K562 (cell line): ENCODE results near the gene FMOD. TPM values are rescaled to one million over a fixed set of nuclear protein-coding genes. Genes with fewer than 3 reads are reported as not detected.

ENCODE experiments used
- DEAF1 ChIP-seq: fragments of 450-650 bp; formaldehyde crosslinking; IDR thresholded peaks from 2 replicates; pipeline ENCODE4 v1.4.0; 2020; ENCODE audit warnings: mild to moderate bottlenecking, moderate library complexity
- HDAC3 ChIP-seq: fragments of 450-650 bp; IDR thresholded peaks from 2 replicates; pipeline ENCODE4 v1.6.1; 2018; ENCODE audit warnings: borderline replicate concordance, mild to moderate bottlenecking, moderate library complexity; ENCODE audit not compliant: partially characterized antibody
- KDM5B ChIP-seq: fragments of 200-600 bp; sonication (generic); IDR thresholded peaks from 2 replicates; pipeline ENCODE4 v1.6.1; 2012; ENCODE audit warnings: low read depth, mild to moderate bottlenecking, moderate library complexity, low read length, control low read depth, inconsistent platforms; ENCODE audit not compliant: insufficient replicate concordance
- NCOA4 ChIP-seq: fragments of 450-650 bp; IDR thresholded peaks from 2 replicates; pipeline ENCODE4 v1.6.1; 2018; ENCODE audit warnings: mild to moderate bottlenecking; ENCODE audit not compliant: partially characterized antibody
- NFRKB ChIP-seq: fragments of 450-650 bp; IDR thresholded peaks from 2 replicates; pipeline ENCODE4 v1.6.1; 2016; ENCODE audit warnings: low read depth
- POLR2G ChIP-seq: fragments of 200-400 bp; formaldehyde crosslinking; IDR thresholded peaks from 2 replicates; pipeline ENCODE4 v1.6.1; 2017; ENCODE audit warnings: low read depth, mild to moderate bottlenecking, antibody characterized with exemption, low read length, moderate library complexity
- PPARD ChIP-seq: fragments of 250-450 bp; sonication (Bioruptor Pico); IDR thresholded peaks from 2 replicates; pipeline ENCODE4 v1.8.0; 2022; ENCODE audit warnings: inconsistent platforms, mild to moderate bottlenecking, moderate library complexity
- RBM17 ChIP-seq: fragments of 200-400 bp; formaldehyde crosslinking; IDR thresholded peaks from 2 replicates; pipeline ENCODE4 v1.6.1; 2017; ENCODE audit warnings: low read depth, mild to moderate bottlenecking, low read length, borderline replicate concordance
- SAFB2 ChIP-seq: fragments of 200-400 bp; formaldehyde crosslinking; IDR thresholded peaks from 2 replicates; pipeline ENCODE4 v1.6.1; 2018; ENCODE audit warnings: borderline replicate concordance, low read length, low read depth, moderate library complexity; ENCODE audit not compliant: severe bottlenecking
- SETDB1 ChIP-seq: IDR thresholded peaks from one replicate; pipeline ENCODE4 v1.6.1; 2012; ENCODE audit warnings: low read length, control low read depth, inconsistent platforms
- SMARCB1 ChIP-seq: IDR thresholded peaks from 2 replicates; pipeline ENCODE4 v1.6.1; 2011; ENCODE audit warnings: improper control_type of control experiment, low read depth; ENCODE audit not compliant: insufficient read length
- SMARCC2 ChIP-seq: fragments of 450-650 bp; IDR thresholded peaks from 2 replicates; pipeline ENCODE4 v1.6.1; 2017; ENCODE audit warnings: antibody characterized with exemption, moderate library complexity, mild to moderate bottlenecking, low read depth
- USF2 ChIP-seq: sonication (generic); formaldehyde crosslinking; IDR thresholded peaks from 2 replicates; pipeline ENCODE4 v1.5.0; 2020; ENCODE audit warnings: missing genetic modification reagents
- ZBTB43 ChIP-seq: sonication (generic); formaldehyde crosslinking; IDR thresholded peaks from 2 replicates; pipeline ENCODE4 v1.8.0; 2023; ENCODE audit warnings: mild to moderate bottlenecking, missing genetic modification reagents
- ZEB2 ChIP-seq: fragments of 450-650 bp; IDR thresholded peaks from 2 replicates; pipeline ENCODE4 v1.6.1; 2016
- ZKSCAN1 ChIP-seq: fragments of 150-350 bp; IDR thresholded peaks from 2 replicates; pipeline ENCODE4 v1.6.1; 2016; ENCODE audit warnings: low read depth, low read length
- ZNF282 ChIP-seq: sonication (generic); formaldehyde crosslinking; IDR thresholded peaks from 2 replicates; pipeline ENCODE4 v1.8.1; 2023; ENCODE audit warnings: missing genetic modification reagents
- ZNF3 ChIP-seq: fragments of 250-450 bp; sonication (Bioruptor Pico); IDR thresholded peaks from 2 replicates; pipeline ENCODE4 v1.5.0; 2021; ENCODE audit warnings: mild to moderate bottlenecking, moderate library complexity
- ZNF583 ChIP-seq: fragments of 250-450 bp; sonication (Bioruptor Pico); IDR thresholded peaks from 2 replicates; pipeline ENCODE4 v1.4.0; 2020
- ZNF592 ChIP-seq: fragments of 450-650 bp; IDR thresholded peaks from 2 replicates; pipeline ENCODE4 v1.6.1; 2017; ENCODE audit warnings: antibody characterized with exemption, mild to moderate bottlenecking
- ZNF644 ChIP-seq: fragments of 200-800 bp; sonication (Bioruptor generic); IDR thresholded peaks from 2 replicates; pipeline ENCODE4 v1.6.1; 2016; ENCODE audit warnings: low read depth, missing genetic modification characterization, missing compliant biosample characterization
- ZNF699 ChIP-seq: fragments of 250-450 bp; sonication (Bioruptor Pico); IDR thresholded peaks from 2 replicates; pipeline ENCODE4 v1.8.0; 2021; ENCODE audit warnings: mild to moderate bottlenecking, moderate library complexity; ENCODE audit not compliant: insufficient replicate concordance
- polyA plus RNA-seq, 8 experiments: library from polyadenylated mRNA; depleted of rRNA in 4 of 8; stranded (reverse) in 5 of 8; unstranded in 3 of 8; fragments of >200 nt; fragmentation: Nextera tagmentation in 2 of 8; fragmentation: Illumina TruSeq in 1 of 8; extraction: Ambion mirVana in 2 of 8; extraction: Trizol in 1 of 8; gene quantifications; 2 replicates each; pipeline versions ENCODE4 v1.2.1 to v1.2.3, GENCODE V29; 2011 to 2014; ENCODE audit warnings: inconsistent platforms in 1 of 8, missing spikeins in 1 of 8
- total RNA-seq, 7 experiments: library from RNA; depleted of rRNA in 6 of 7; stranded (reverse); fragments of >200 nt in 6 of 7; fragmentation: Illumina TruSeq in 2 of 7; extraction: Trizol in 2 of 7; gene quantifications; 2 replicates each; pipeline versions ENCODE4 v1.2.1 to v1.2.3, GENCODE V29; 2011 to 2021; ENCODE audit warnings: low replicate concordance in 1 of 7

FMOD gene
- total and polyA plus RNA-seq, 9 of the 15 experiments (the other 6 are each of a cell fraction or from before 2014, with no cell fraction given), result 0.03 to 0.13 (median 0.03) TPM; not detected in 6

GRCh38 chr1:203306965-203307541 lies 43.9 kb downstream of the FMOD start (continued):
- TF ChIP-seq KDM5B (peak; percentile 12), SETDB1 (no peak), DEAF1 (no peak), ZNF644 (tag) (no peak), ZBTB43 (CRISPR knock-in tag) (no peak), HDAC3 (no peak), SMARCC2 (no peak), USF2 (CRISPR knock-in tag) (no peak), ZNF583 (CRISPR knock-in tag) (no peak), ZNF282 (no peak), ZKSCAN1 (no peak), NFRKB (no peak), SMARCB1 (no peak), ZNF3 (CRISPR knock-in tag) (no peak), SAFB2 (no peak), NCOA4 (no peak), ZNF699 (CRISPR knock-in tag) (no peak), ZNF592 (no peak), ZEB2 (no peak), RBM17 (no peak), POLR2G (peak; percentile 59), PPARD (no peak)
